ELR (cell line): ENCODE measurements around the gene RGS7BP.
A peak's percentile ranks its signal among the peaks of the same experiment; 100 is the strongest.
"Not testable (repeated sequence)": the region's sequence is repeated elsewhere in the genome, so short reads cannot be mapped to it uniquely, and the experiment has no call there.

ENCODE experiments used
- DNase-seq: peaks from one replicate; pipeline ENCODE4 v3.0.0-alpha.2; 2015; ENCODE audit warnings: low read depth

Gene RGS7BP

DNA sequence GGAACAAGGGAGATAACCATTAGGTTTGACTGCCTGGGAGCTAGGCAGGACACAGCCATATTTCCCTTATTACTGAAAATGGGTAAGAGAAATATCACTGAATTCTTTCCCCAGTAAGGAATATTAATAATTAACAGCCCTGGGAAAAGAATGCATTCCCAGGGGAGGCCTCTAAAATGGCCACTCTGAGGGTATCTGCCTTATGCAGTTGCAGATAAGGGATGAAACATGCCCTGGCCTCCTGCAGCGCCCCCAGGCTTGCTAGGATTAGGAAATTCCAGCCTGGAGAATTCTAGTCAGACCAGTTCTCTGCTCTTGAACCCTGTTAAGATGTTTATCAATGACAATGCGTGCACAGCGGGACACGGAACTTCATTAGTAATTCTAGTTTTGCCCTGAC lies 52.8 kb downstream of the RGS7BP start:
- not testable (repeated sequence) for DNase-seq

DNA sequence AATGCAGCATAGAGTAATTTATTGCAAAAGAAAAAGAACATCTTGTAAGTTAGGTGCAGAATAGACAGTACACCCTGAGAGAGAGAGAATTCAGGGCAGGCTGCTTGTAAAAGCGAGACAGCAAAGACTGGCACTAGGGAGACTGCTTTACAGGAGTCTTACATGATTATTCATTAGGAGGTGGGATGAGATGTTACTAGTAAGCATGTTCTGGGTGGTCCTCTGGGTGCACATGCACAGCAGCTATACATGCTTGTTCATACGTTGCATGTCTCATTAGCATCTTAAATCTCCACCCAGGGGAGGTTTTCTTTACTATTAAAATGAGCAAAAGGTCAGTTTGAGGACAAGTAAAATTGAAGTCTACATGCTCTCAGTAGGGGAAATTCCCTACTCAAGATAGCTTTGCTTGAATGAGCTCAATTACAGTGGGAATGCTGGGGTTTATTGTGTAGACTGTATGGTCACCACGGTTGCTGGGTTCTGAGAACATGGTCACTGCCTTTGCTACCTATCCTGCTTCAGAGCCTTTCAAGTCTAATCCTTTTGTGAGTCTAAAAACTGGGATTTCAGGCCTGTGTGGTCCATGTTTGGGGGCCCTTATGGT lies 60.6 kb downstream of the RGS7BP start:
- DNase-seq: no peak

DNA sequence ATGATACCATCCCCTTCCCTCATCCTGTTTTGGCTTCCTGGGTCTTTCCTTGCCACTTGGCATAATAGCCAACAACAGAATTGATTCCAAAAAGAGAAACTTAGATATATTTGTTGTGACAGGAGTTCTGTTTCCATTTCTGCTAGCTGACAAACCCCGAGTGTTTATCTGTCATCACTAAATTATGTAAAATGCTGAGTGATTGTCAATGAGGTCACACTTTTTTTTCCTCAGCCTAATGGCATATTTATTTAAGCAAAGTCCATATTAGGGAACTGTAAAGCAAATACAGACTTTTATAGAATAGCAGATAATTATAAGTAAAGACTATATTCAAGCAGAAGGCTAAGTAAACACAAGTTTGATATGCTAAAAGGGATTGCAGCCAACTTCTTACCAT lies 64.0 kb downstream of the RGS7BP start:
- DNase-seq: no peak

DNA sequence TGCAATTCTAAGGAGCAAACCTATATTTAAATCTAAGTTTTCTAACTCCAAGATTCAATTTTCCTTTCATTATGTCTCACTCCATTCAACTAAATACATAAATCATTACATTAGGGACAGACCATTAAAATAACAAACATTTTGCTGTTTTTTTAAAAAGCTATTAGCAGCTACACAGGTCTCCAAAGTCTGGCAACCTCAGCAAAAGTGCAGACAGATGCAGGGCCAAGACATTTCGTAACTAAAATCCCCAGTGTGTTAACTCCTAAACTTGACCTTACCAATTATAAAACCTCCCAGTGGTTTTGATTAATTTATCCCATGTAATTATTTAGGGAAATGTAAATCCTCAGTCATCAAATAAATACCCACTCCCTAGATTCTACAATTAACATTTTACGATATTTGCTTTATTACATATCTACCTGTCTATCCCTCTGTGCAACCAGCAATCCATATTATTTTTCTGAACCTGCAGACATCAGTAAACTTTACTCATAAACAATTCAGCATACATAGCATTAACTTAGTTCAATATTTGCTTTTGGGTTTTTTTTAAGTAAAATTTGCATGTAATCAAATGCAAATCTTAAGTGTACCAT lies 64.7 kb downstream of the RGS7BP start:
- no peak for DNase-seq

DNA sequence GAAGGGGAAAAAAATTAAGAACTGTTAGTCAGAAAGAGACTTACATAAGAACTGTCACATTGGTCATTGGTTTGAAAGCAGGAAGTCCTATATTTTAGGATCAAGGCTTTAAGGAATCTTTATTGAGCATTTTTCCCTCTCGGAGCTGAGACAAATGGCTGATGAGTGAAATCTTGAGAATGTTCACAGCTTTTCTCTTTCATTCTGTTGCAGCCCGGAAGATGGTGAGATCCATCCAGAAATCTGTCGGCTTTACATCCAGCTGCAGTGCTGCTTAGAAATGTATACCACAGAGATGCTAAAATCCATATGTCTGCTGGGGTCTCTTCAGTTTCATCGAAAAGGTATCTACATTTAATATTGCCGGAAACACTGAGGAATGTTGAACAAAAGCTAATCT lies 69.7 kb downstream of the RGS7BP start:
- no peak for DNase-seq

DNA sequence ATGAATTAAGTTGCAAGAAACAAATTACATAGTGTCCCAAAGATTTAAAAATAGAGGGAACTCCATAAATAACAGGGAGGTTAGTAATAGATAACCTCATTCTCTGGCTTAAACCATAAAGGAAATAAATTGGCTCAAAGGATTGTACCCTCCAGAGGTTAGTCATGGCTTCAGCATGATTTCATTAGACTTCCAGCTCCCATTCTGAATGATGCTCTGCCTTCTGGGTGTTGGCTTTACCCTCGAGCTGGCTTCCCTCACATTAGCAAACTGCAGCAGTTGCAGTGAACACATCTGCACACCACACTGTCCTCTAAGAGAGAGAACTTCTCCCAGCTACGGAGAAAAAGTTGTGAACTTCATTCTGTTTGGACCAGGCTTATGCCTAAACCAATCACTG lies 70.4 kb downstream of the RGS7BP start:
- no peak for DNase-seq

DNA sequence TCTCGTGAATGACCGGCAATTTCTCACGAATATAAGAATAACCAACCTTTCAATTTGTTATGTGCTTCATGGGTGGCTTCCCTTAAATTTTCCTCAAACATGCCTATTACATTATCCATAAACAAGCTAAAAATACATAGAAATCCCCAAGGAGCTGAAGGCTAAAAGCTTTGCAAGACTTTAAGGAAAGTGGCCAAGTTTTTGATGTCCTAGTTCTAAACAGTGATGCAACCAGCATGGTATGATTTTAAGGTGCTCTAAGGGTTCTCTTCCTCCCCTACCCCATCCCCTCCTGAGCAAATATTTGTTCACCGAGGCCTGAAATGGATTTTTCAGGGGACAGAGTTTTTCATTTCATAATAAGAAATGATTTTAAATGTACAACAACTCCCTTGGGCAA lies 79.8 kb downstream of the RGS7BP start:
- DNase-seq: no peak

DNA sequence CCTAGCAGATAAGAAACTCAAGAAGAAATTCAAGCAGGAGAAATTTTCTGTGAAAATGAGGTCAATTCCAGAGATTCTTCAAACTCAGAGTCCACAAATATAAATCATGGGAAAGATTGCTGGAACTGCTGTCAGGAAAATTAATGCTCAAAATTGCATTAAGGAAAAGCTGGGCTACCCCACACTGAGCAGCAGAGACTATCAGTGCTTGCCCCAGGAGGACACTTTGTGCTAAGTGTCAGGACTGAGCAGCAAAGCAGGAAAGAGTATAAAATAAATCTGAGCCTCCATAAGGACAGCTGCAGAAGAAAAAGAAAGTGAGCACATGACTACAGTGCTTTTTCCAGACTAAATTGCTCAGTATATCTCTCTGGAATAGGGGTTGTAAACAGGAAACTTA lies 81.6 kb downstream of the RGS7BP start:
- no peak for DNase-seq

DNA sequence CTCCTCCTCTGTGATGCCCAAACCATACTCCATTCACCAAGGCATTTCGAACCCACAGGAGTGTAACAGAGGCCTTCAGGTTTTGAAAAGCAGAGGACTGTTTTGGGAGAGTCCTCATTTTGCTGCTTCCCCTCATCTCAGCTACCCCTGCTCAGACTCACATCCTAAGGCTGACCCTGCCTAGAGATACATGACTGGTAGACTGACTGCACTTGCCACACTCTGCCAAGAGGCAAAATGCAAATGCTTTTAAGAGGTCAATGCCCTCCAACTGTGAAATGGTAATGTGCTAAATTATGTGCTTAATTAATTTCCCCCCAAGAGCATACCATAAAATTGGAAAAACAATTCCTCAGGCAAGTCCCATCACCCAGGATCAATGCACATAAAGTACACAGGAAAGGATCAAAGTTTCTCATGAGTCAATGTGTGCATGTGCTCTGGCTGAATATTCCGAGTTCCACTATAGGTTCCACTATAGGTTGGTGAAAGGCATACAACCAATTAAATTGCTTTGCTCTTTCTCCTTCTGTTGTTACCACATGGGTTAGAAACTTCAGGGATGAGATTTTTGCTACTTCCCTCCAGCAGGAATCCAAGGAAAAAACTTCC lies 87.0 kb downstream of the RGS7BP start:
- DNase-seq: no peak

DNA sequence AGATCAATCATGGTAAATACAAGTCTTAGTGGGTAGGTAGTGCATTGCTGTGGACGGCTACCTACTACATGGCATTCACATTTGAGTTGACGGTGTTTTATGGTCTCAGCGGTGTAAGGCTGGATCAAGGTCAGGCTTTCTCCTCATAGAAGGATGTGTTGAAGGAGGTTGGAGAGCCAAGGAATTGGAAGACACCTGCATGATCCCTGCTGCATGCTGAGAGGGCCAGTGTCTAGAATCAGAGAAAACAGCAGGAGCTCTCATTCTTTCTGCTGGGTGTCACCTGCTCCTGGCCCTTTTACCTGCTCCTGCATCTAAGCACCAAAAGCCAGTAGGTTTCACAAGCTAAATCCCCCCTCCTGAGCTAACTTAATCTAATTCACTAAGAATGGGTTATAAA lies 88.2 kb downstream of the RGS7BP start:
- DNase-seq: no peak

DNA sequence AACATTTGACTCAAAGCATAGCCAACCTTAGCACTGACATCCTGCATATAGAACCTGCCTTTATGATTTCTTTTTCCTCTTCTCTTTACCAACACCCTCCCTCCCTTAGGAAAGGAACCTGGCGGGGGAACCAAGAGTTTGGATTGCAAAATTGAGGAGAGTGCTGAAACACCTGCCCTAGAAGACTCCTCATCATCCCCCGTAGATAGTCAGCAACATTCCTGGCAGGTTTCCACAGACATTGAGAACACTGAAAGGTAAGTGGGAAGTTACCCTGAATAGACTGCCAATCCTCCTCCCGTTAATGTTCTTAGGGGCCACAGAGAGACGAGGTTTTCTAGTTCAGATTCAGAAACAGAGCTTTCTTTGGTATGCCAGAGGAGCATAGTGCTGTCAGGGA lies 88.8 kb downstream of the RGS7BP start:
- no peak for DNase-seq

DNA sequence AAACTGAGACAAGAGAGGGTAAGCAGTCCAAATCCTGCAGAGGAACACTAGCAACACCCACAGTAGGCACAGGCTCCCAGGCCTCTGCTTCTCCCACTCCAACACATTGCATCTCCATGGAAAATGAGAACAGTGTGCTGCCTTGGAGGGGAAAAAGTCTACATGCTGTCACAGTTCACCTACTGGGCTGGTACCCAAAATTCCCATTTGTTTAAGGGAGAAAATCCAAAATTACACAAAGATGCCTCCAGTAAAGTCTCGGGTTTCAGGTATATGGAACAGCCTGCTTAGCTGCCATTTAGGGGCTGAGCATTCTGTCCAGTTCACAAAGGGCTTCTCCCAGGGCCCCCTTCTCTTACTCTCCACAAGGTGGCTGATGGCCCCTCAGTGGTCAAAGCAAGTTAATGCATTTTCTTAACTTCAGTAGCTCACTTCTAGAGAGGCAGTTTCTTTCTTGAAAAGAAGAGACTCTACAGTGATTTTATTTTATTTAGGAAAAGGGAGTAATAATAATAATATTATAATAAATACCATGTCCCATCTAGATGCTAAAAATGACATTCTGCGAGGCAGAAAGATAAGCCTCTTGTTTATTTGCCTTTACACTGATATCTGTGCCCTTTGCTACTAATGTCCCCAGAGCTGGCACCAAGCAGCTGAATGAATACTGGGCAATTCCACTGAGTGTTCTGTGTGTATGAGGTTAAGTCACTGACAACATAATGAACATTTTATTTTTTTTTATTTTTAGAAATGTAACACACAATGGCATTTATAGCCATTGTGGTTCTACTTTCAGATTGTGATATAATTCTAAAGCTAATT lies 89.4 kb downstream of the RGS7BP start:
- peak; percentile 24 for DNase-seq

DNA sequence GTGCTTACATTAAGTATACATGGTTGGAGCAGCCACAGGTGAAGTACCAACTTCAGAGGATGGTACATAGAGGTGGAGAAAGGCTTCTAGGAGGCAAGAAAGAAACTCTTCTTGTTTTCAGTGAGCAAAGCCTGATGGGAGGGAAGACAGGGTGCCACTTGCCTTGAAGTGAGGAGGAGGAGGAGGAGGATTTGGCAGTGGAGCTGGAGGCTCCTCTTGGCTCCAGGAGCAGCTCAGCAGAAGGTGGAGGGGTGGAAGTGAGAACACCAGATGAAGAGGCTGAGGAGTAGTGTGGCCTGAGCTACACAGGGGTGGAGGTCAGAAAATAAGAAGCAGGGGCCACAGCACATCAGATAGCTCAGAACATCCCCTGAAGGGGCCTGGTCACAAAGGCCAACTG lies 93.4 kb downstream of the RGS7BP start:
- no peak for DNase-seq

DNA sequence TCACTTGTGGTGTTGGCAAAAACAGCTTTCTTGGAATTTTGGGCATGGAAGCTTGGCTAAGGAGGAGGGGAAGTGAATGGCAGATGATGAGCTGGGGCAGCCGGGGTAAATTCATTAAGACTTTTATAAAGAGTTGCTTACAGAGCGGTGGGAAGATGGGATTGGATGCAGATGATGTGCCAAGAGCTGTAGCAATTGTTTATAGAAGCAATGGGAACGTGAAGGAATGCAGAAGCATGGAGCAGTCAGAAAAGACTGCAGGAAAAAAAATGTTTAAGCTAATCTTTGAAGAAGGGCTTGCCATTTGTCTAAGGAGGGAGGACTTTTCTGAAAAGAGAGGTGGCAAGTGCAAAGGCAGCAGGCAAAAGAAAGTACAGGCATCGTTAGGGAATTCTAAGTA lies 97.9 kb downstream of the RGS7BP start:
- no peak for DNase-seq

DNA sequence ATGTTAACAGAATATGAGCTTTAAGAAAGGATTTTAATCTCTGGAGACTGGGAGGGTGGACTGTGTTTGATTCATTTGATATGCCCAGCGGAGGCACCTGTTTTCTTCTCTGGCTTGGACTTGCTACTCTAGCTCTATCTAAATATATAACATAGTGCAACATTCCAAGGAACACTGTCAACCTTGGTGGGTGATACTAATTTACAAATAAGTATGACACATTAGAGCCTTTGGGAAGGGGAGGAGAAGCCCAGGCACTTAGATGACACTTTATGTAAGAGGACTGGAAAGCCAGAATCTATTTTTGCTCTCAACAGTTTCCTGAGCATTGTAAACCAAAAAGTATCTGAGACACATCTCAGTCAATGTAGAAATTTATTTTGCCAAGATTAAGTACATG lies 101.1 kb downstream of the RGS7BP start:
- DNase-seq: no peak

DNA sequence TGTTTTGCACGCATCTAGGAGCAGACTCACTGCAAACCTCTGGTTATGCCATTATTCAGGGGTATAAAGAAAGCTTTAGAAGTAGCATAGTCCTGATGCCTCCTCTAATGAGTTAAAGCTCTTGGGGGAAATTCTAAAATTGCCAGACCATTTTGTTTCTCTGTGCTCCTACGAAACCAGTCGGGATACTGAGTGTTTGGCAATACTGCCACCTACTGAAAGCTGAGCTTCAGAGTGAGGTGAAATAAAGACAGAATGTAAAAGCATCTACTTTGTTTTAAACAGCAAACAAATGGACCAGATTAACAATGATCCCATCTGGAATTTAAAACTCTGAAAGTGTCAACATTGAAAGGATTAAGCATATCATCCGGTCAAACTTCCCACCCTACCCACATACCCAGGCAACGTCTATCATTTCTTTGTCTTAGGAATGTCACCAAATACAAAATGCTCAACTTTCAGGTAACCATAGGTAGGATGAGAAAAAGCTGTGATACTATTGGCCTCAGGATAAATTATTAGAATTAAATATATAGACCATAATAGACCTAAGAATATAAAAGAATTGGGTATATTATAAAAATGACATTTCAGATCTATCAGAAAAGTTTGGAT lies 106.6 kb downstream of the RGS7BP start:
- peak; percentile 62 for DNase-seq

DNA sequence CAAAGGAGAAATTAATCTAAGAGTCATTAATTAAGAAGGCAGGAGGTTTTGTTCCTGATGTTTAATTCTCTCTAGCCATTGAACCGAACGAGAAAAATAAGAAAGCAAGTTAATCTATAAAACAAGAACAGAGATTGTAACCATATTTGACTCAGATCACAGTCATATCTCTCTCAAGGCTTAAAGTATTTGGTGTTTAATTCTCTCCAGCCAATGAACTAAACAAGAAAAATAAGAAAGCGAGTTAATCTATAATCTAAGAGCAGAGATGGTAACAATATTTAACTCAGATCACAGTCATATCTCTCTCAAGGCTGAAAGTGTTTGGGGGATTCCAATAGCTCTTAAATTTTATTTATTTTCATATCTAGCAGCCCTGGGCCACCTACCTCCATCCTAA lies 110.1 kb downstream of the RGS7BP start:
- DNase-seq: no peak

DNA sequence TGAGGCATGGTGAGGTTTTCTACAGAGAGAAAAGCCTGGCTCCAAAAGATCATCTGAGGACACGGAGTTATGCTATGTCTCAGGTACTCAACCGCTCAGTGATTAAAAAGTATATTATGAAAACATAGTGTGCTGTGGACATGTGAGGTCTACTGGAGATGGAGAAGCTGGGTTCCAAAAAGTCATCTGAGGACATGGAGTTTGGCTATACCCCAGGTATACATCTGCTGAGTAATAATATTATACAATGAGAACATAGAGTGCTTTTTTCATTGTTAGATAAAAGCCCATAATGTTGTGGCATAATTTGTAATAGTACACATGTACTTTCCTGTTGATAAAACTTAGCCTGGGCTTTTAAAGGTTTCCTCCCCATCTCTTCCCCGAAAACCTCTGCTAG lies 113.8 kb downstream of the RGS7BP start:
- no peak for DNase-seq

DNA sequence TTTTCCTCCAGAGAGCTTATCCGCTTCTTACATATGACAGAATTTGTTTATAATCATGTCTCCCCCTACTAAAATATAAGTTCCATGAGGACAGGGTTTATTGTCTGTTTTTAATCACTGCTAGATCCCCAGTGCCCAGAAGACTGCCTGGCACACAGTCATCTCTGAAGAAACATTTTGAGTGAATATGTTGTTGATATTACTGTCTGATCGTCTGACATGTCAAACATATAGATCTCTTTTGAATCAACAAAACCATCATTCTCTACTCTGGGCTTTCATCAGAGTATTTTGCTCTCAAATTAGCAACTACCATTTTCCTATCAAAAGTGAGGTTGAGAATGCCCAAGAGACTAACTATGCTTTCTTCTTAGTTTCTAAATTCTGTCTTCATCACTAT lies 117.2 kb downstream of the RGS7BP start:
- DNase-seq: no peak

DNA sequence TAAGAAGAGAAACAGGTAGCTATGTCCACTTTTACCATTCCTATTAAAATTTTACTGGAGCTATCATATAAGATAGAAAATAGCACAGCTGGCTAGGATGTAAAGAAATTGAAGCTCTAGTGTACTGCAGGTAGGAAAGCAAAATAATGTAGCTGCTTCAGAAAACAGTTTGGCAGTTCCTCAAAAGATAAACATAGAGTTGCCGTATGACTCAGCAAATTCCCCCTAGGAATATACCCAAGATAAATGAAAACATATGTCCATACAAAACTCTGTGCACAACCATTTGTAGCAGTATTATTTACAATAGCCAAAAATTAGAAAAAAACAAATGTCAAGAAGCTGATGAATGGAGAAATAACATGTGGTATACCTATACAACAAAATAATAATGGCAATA lies 119.9 kb downstream of the RGS7BP start:
- DNase-seq: peak; percentile 25

DNA sequence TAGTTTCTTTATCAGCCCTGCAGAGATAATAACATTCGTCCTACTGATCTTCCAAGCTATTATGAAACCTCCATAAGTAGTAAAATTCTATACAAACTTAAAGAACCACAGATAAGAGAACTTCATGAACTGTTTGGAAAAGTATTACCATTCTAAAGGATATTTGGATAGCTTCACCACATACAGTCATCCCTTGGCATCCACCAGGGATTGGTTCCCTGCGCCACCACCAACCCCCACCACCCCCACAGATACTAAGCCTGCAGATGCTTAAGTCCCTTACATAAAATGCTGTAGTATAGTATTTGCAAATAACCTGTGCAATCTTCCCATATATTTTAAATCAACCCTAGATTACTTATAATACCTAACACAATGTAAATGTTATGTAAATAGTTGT lies 123.1 kb downstream of the RGS7BP start:
- no peak for DNase-seq

DNA sequence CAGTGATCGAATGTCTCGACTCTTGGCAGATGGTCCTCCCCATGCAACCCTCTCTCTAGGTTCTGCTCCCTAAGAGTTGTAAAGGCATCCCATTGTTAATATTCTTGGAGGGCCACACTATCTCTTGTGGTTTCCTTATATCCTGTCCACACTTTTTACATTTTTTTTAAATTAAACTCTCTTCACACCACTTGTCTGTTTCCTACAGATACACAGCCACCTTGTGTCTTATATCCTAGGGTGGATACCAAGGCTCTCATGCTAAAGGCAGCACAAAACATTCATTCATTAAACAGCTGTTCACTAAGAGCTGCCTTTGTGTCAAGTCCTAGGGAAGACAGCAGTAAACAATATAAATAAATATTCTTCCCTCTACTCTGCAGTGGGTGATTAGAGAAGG lies 124.0 kb downstream of the RGS7BP start:
- no peak for DNase-seq

DNA sequence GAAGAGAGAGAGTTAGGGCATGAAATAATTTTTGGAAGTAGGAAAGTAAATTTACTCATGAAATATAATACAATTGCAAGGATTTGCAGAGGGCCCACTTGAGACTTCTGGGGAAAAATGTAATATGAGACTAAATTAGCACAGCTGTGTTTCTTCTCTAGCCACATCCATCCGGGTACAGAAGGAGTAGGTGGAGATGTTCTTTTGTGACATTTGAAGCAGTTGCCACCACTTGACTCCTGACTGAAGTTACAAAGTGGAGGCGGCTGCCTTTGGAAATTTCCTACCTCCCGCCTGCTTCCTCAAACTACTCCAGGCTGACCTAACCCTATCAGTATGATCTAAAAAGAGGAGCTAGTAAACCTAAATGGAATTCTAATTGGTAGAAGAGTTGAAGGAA lies 126.4 kb downstream of the RGS7BP start:
- no peak for DNase-seq
